Prostate gland (tissue), 2 donors: ENCODE measurements around the gene CAB39L. TPM values are rescaled to one million over a fixed set of nuclear protein-coding genes. Genes with fewer than 3 reads are reported as not detected.

Experiments
- DNase-seq: peaks from one replicate; pipeline ENCODE4 v3.0.0-alpha.2; 2019; ENCODE audit warnings: low spot score
- H3K27ac ChIP-seq, 2 donors: fragments of 200-600 bp; sonication (generic); 2 replicates each; pipeline ENCODE4 v1.5.1; 2017 to 2019
- H3K27me3 ChIP-seq: fragments of 200-600 bp; sonication (generic); replicated peaks from 2 replicates; pipeline ENCODE4 v1.5.1; 2019; ENCODE audit not compliant: insufficient read depth
- H3K36me3 ChIP-seq, 2 donors: fragments of 200-600 bp; sonication (generic); 1 replicate in 1 of 2; 2 replicates in 1 of 2; pipeline versions ENCODE4 v1.5.1 to v1.8.1; 2017 to 2019
- H3K4me1 ChIP-seq: fragments of 200-600 bp; sonication (generic); replicated peaks from 2 replicates; pipeline ENCODE4 v1.5.1; 2019
- H3K4me3 ChIP-seq, 2 donors: fragments of 200-600 bp; sonication (generic); 2 replicates each; pipeline ENCODE4 v1.5.1; 2017 to 2019
- H3K9me3 ChIP-seq: fragments of 200-600 bp; sonication (generic); 2 replicates; pipeline ENCODE4 v1.5.1; 2017
- POLR2A ChIP-seq: fragments of 450-650 bp; IDR thresholded peaks from one replicate; pipeline ENCODE4 v1.6.1; 2016; ENCODE audit warnings: antibody characterized with exemption, mild to moderate bottlenecking
- POLR2AphosphoS5 ChIP-seq: sonication (generic); formaldehyde crosslinking; IDR thresholded peaks from one replicate; pipeline ENCODE4 v1.6.1; 2017; ENCODE audit warnings: antibody characterized with exemption
- WGBS: methylation state at CpG from one replicate; pipeline ENCODE4 v1.1.5; 2018; 5-methylcytosine and 5-hydroxymethylcytosine counted together
- intact Hi-C: fragments of 100-400 bp; cut with DNase I; formaldehyde crosslinking; loops from one replicate; pipeline ENCODE4 v1.14.2; 2022
- total RNA-seq, 2 donors: library from RNA; depleted of rRNA; stranded (reverse); fragments of >200 nt; gene quantifications; one replicate each; pipeline ENCODE4 v1.1.0, GENCODE V29; 2016
- TF ChIP-seq, protein P1 (sequence below), 4 experiments: fragments of 200-600 bp in 2 of 4; fragments of 450-650 bp in 2 of 4; sonication (generic) in 2 of 4; IDR thresholded peaks; 1 replicate in 3 of 4; 2 replicates in 1 of 4; pipeline ENCODE4 v1.5.1; 2016 to 2019; ENCODE audit warnings: antibody characterized with exemption in 4 of 4, mild to moderate bottlenecking in 2 of 4, moderate library complexity in 2 of 4

Gene CAB39L
- total RNA-seq, 2 donors from 2014 or later, result 43.9 to 96.5 TPM

DNA sequence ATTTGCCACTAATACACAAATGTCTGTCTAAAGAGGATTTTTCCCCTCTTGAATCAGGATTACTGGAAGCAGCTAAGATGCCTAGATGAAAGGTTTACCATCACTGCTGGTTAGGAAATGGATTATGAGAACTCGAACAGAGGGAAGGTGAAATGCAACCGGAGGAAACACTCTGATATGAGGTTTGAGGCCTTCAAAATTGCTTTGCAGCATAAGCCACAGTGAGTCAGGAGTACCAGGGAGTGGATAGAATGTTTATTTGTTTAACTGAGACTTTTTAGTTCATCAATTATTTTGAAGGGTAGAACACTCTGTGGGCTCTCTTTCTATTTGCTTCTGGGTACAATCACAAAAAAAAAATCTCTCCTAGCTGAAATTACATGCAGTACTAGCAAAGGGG, 178.0 kb downstream of the CAB39L start:
- WGBS, result 65% methylated on average over 2 of the region's 2 CpGs
- Histone ChIP-seq H3K27me3 (no peaks in the 10 kb centered on the region), H3K36me3 (no peaks in the 10 kb centered on the region), H3K4me3 (no peak overlapping the region), H3K4me1 (no peaks in the 10 kb centered on the region), H3K27ac (no peak overlapping the region), H3K9me3 (no peaks in the 10 kb centered on the region)
- TF ChIP-seq, protein P1, sequence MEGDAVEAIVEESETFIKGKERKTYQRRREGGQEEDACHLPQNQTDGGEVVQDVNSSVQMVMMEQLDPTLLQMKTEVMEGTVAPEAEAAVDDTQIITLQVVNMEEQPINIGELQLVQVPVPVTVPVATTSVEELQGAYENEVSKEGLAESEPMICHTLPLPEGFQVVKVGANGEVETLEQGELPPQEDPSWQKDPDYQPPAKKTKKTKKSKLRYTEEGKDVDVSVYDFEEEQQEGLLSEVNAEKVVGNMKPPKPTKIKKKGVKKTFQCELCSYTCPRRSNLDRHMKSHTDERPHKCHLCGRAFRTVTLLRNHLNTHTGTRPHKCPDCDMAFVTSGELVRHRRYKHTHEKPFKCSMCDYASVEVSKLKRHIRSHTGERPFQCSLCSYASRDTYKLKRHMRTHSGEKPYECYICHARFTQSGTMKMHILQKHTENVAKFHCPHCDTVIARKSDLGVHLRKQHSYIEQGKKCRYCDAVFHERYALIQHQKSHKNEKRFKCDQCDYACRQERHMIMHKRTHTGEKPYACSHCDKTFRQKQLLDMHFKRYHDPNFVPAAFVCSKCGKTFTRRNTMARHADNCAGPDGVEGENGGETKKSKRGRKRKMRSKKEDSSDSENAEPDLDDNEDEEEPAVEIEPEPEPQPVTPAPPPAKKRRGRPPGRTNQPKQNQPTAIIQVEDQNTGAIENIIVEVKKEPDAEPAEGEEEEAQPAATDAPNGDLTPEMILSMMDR (IDR thresholded peaks at IDR 0.05), result no peak
- intact Hi-C loops, result no loop called here
- DNase-seq, result no peak

- no peak for DNase-seq
- H3K9me3 ChIP-seq, result no peaks in the 10 kb centered on the region
- H3K4me1 ChIP-seq, result no peaks in the 10 kb centered on the region
- no peak overlapping the region for H3K27ac ChIP-seq
- TF ChIP-seq POLR2A (no peak), POLR2AphosphoS5 (no peak)
- TF ChIP-seq, protein P1 (IDR thresholded peaks at IDR 0.05), result no peak
- no peak overlapping the region for H3K4me3 ChIP-seq
- intact Hi-C loops, result no loop called here
- no peaks in the 10 kb centered on the region for H3K27me3 ChIP-seq
- WGBS, result 85% methylated on average over 6 of the region's 6 CpGs
- H3K36me3 ChIP-seq, result no peaks in the 10 kb centered on the region
Measured at GRCh38 chr13:49262634-49263033, 181.2 kb downstream of the CAB39L start.

DNA sequence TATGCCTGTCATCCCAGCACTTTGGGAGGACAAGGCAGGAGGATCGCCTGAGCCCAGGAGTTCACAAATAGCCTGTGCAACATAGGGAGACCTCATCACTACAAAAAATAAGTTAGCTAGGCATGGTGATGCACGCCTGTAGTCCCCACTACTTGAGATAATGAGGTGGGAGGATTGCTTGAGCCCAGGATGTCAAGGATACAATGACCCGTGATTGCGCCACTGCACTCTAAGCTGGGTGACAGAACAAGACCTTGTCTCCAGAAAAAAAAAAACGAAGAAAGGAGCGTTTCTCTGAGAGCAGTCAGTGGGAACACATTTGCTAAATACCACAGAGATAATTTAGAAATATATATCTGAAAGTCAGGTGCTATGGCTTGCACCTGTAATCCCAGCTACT, 184.3 kb downstream of the CAB39L start:
- TF ChIP-seq, protein P1 (IDR thresholded peaks at IDR 0.05), result no peak
- TF ChIP-seq POLR2AphosphoS5 (no peak), POLR2A (no peak)
- Histone ChIP-seq H3K36me3 (no peaks in the 10 kb centered on the region), H3K4me1 (no peaks in the 10 kb centered on the region), H3K27me3 (no peaks in the 10 kb centered on the region), H3K4me3 (no peak overlapping the region), H3K9me3 (no peaks in the 10 kb centered on the region), H3K27ac (no peak overlapping the region)
- intact Hi-C loops, result no loop called here
- no peak for DNase-seq
- WGBS, result 92% methylated on average over 6 of the region's 6 CpGs

Other genes with a start within 250 kb of the CAB39L start
- under 1 TPM in 1 of 2 donors, not detected in 1; 0.45 TPM for gene MLNR, start 223.7 kb downstream of the CAB39L start, total RNA-seq
- 1 to 10 TPM; 2.0 to 6.1 TPM for gene CDADC1, start 196.1 kb downstream of the CAB39L start, total RNA-seq
- 10 to 100 TPM in 1 of 2 donors, 1 to 10 TPM in 1; 9.0 to 17.6 TPM for gene SETDB2, start 210 bp upstream of the CAB39L start, total RNA-seq
- gene PHF11, start 51.9 kb upstream of the CAB39L start, total RNA-seq, result 10 to 100 TPM; 28.5 to 29.5 TPM
- 10 to 100 TPM; 15.7 to 29.4 TPM for gene RCBTB1, start 141.5 kb upstream of the CAB39L start, total RNA-seq
- under 1 TPM; 0.05 to 0.40 TPM for gene ARL11, start 184.4 kb upstream of the CAB39L start, total RNA-seq
- 100 to 1,000 TPM in 1 of 2 donors, 10 to 100 TPM in 1; 95.4 to 114 TPM for gene EBPL, start 247.4 kb upstream of the CAB39L start, total RNA-seq